CD4-positive, alpha-beta T cell treated with Interleukin-17A for 1 hour (primary cell): ENCODE data around the gene CRPPA.
"Not testable (repeated sequence)": the region's sequence is repeated elsewhere in the genome, so short reads cannot be mapped to it uniquely, and the experiment has no call there.

Experiments
- DNase-seq: peaks from one replicate; pipeline ENCODE4 v3.0.0-alpha.2; 2020

Gene CRPPA

GRCh38 chr7:16396766-16397500 is 24.4 kb downstream of the CRPPA start:
- DNase-seq = no peak

- DNase-seq = no peak
These were observed 26.2 kb downstream of the CRPPA start for GRCh38 chr7:16395121-16395520.

- no peak for DNase-seq
These were observed 27.4 kb downstream of the CRPPA start for GRCh38 chr7:16393862-16394422.

- no peak for DNase-seq
These were observed 28.3 kb downstream of the CRPPA start for GRCh38 chr7:16392990-16393523.

GRCh38 chr7:16383786-16384185 is 37.6 kb downstream of the CRPPA start:
- DNase-seq = not testable (repeated sequence)

GRCh38 chr7:16383103-16383502 is 38.2 kb downstream of the CRPPA start:
- DNase-seq = not testable (repeated sequence)
